Epithelial cell of esophagus (primary cell): ENCODE data around the gene TMEM35B.
"Not testable (repeated sequence)": the region's sequence is repeated elsewhere in the genome, so short reads cannot be mapped to it uniquely, and the experiment has no call there.

Experiments used
- DNase-seq: peaks from one replicate; pipeline ENCODE4 v3.0.0; 2010; ENCODE audit warnings: low read depth
- H3K4me3 ChIP-seq: 2 replicates; pipeline ENCODE4 v1.5.1; 2011; ENCODE audit warnings: mild to moderate bottlenecking, low read length, control low read depth
- TF ChIP-seq, protein P1 (sequence below): IDR thresholded peaks from 2 replicates; pipeline ENCODE4 v1.5.1; 2011; ENCODE audit warnings: low read depth, mild to moderate bottlenecking, low read length, control low read depth, inconsistent platforms; ENCODE audit not compliant: insufficient read depth; ENCODE audit errors: missing control alignments

TMEM35B gene

GRCh38 chr1:34970829-34971228 is 14.3 kb downstream of the TMEM35B start:
- TF ChIP-seq, protein P1, sequence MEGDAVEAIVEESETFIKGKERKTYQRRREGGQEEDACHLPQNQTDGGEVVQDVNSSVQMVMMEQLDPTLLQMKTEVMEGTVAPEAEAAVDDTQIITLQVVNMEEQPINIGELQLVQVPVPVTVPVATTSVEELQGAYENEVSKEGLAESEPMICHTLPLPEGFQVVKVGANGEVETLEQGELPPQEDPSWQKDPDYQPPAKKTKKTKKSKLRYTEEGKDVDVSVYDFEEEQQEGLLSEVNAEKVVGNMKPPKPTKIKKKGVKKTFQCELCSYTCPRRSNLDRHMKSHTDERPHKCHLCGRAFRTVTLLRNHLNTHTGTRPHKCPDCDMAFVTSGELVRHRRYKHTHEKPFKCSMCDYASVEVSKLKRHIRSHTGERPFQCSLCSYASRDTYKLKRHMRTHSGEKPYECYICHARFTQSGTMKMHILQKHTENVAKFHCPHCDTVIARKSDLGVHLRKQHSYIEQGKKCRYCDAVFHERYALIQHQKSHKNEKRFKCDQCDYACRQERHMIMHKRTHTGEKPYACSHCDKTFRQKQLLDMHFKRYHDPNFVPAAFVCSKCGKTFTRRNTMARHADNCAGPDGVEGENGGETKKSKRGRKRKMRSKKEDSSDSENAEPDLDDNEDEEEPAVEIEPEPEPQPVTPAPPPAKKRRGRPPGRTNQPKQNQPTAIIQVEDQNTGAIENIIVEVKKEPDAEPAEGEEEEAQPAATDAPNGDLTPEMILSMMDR: no peak
- no peak for DNase-seq
- no peak overlapping the region for H3K4me3 ChIP-seq

DNA sequence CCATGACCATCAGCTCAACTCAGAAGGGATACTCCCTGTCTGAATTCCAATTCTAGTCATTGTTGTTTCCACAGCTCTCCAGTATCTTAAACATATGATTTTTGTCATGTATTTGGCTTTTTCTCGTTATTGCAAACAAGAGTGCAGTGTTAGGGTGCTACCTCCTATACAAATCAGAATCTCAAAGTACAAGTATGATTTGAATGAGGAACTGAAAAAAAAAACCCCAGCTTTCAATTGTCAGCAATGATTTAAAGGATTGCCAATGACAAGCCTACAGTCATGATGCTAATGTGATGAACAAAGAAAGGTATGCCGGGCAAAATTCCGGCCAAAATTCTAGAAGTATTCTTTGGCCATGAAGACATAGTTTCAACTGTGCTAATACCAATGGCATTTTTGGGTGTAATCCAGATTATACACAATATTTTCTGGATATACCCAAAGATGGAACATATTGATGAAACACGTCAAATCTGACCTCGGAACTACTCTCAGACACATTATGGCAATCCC is 14.9 kb downstream of the TMEM35B start:
- DNase-seq: no peak
- TF ChIP-seq, protein P1: no peak

DNA sequence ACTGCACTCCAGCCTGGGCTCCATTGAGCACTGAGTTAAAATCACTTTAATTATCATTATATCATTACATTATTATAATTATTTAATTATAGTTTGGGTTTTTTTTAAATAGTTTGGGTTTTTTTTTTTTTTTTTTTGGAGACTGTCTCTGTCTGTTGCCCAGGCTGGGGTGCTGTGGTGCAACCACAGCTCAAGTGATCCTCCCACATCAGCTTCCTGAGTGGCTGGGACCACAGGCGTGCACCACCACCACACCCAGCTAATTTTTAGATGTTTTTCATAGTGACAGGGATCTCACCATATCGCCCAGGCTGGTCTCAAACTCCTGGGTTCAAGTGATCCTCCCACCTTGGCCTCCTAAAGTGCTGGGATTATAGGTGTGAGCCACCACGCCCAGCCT is 16.9 kb downstream of the TMEM35B start:
- H3K4me3 ChIP-seq, DNase-seq: not testable (repeated sequence)

More for the DNA sequence above, 14.9 kb downstream of the TMEM35B start:
- no peak overlapping the region for H3K4me3 ChIP-seq

DNA sequence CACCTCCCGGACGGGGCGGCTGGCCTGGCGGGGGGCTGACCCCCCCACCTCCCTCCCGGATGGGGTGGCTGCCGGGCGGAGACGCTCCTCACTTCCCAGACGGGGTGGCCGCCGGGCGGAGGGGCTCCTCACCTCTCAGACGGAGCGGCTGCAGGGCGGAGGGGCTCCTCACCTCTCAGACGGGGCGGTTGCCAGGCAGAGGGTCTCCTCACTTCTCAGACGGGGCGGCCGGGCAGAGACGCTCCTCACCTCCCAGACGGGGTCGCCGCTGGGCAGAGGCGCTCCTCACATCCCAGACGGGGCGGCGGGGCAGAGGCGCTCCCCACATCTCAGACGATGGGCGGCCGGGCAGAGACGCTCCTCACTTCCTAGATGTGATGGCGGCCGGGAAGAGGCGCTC is 17.5 kb downstream of the TMEM35B start:
- H3K4me3 ChIP-seq, DNase-seq: not testable (repeated sequence)

GRCh38 chr1:34965597-34965996 is 19.6 kb downstream of the TMEM35B start:
- H3K4me3 ChIP-seq: no peak overlapping the region
- DNase-seq: no peak
- TF ChIP-seq, protein P1: no peak

DNA sequence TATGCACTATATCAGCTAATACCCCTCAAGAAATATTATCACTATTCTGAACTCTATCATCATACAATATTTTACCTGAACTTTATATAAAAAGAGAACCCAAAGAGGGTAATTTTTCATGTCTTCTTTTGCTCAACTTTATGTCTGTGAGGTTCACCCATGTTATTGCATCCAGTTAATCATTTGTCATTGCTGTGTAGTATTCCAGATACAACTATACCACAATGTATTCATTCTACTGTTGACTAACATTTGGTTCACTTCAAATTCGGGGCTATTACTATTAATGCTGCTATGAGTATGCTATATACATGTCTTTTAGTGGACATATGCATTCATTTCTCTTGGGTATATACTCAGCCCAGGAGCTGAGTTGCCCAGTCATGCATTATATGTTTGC is 34.7 kb downstream of the TMEM35B start:
- no peak overlapping the region for H3K4me3 ChIP-seq
- TF ChIP-seq, protein P1: no peak
- DNase-seq: no peak

GRCh38 chr1:34948739-34949138 is 36.4 kb downstream of the TMEM35B start:
- not testable (repeated sequence) for DNase-seq, H3K4me3 ChIP-seq

DNA sequence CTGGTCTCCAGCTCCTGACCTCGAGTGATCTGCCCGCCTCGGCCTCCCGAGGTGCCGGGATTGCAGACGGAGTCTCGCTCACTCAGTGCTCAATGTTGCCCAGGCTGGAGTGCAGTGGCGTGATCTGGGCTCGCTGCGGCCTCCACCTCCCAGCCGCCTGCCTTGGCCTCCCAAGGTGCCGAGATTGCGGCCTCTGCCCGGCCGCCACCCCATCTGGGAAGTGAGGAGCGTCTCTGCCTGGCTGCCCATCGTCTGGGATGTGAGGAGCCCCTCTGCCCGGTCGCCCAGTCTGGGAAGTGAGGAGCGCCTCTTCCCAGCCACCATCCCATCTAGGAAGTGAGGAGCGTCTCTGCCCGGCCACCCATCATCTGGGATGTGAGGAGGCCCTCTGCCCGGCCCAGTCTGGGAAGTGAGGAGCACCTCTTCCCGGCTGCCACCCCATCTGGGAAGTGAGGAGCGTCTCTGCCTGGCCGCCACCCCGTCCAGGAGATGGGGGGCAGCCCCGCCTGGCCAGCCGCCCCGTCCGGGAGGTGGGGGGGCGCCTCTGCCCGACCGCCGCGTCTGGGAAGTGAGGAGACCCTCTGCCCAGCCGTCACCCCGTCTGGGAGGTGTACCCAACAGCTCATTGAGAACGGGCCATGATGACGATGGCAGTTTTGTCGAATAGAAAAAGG is 37.4 kb downstream of the TMEM35B start:
- H3K4me3 ChIP-seq, DNase-seq: not testable (repeated sequence)

DNA sequence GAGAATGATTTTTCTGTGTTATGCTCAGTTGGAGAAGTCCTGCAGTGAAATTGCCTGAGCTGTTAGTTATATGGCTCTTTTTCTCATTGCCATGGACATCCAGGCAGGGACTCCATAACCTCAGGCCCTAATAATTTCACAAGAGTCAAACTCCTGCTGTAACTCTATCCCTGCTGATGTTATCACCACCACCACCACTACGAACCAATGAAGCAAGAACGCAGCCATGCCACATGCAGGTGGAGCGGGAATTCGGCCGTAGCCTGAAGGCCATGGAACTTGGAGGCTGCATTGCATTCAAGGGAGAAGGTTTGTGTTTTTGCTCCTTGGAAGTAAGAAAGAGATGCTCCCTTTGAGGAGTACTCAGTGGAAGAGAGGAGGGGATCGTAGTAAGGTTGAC is 38.9 kb downstream of the TMEM35B start:
- TF ChIP-seq, protein P1: no peak
- no peak for DNase-seq
- H3K4me3 ChIP-seq: no peak overlapping the region

DNA sequence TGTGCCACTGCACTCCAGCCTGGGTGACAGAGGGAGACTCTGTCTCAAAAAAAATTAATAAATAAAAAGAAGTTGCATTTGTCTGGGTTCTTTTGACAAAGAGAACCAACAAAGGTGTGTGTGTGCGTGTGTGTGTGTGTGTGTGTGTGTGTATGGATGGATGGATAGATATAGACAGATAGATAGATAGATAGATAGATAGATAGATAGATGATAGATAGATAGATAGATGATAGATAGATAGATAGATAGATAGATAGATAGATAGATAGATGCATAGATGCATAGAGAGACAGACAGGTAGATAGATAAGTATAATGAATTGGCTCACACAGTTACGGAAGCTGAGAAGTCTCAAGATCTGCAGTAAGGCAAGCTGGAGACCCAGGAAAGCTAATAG is 43.3 kb downstream of the TMEM35B start:
- not testable (repeated sequence) for DNase-seq, H3K4me3 ChIP-seq
